Spinal cord (tissue), 10 donors: ENCODE measurements around the gene PI4KA. TPM values are rescaled to one million over a fixed set of nuclear protein-coding genes. Genes with fewer than 3 reads are reported as not detected.
"Not testable (repeated sequence)": the region's sequence is repeated elsewhere in the genome, so short reads cannot be mapped to it uniquely, and the experiment has no call there.

Experiments used
- DNase-seq, 6 donors: peaks; one replicate each; pipeline versions ENCODE4 v3.0.0 to v3.0.0-alpha.2; 2013 to 2015; ENCODE audit warnings: low spot score in 6 of 6, low read depth in 4 of 6
- H3K27ac ChIP-seq: one replicate; pipeline ENCODE4 v1.5.1; 2013; ENCODE audit warnings: low read depth, low read length, control low read depth
- H3K27me3 ChIP-seq: one replicate; pipeline ENCODE4 v1.6.1; 2013; ENCODE audit warnings: low read length; ENCODE audit not compliant: control insufficient read depth, insufficient read depth
- H3K36me3 ChIP-seq: one replicate; pipeline ENCODE4 v1.6.1; 2013; ENCODE audit warnings: low read length; ENCODE audit not compliant: control insufficient read depth, insufficient read depth
- H3K4me1 ChIP-seq: one replicate; pipeline ENCODE4 v1.6.1; 2013; ENCODE audit warnings: low read length; ENCODE audit not compliant: control insufficient read depth, insufficient read depth
- H3K4me3 ChIP-seq: one replicate; pipeline ENCODE4 v1.5.1; 2013; ENCODE audit warnings: low read depth, low read length, control low read depth
- H3K9me3 ChIP-seq: one replicate; pipeline ENCODE4 v1.6.1; 2013; ENCODE audit warnings: low read length; ENCODE audit not compliant: control insufficient read depth, insufficient read depth
- WGBS: methylation state at CpG from one replicate; pipeline ENCODE4 v1.1.5; 2013; ENCODE audit warnings: missing lambda C conversion rate; ENCODE audit not compliant: insufficient coverage; 5-methylcytosine and 5-hydroxymethylcytosine counted together
- polyA plus RNA-seq, 2 donors: library from polyadenylated mRNA; unstranded; fragments of 120-200 nt; gene quantifications; one replicate each; pipeline ENCODE4 v1.2.1, GENCODE V29; 2013; ENCODE audit not compliant: insufficient read length in 2 of 2
- total RNA-seq, 2 donors: library from RNA; depleted of rRNA in 1 of 2; stranded (reverse); fragments of 120-200 nt in 1 of 2; fragments of >200 nt in 1 of 2; gene quantifications; one replicate each; pipeline versions ENCODE4 v1.2.3 to v1.2.4, GENCODE V29; 2013 to 2014
- donor health status: healthy.

Gene PI4KA
- total and polyA plus RNA-seq, 4 donors, result 57.6 to 136 (median 89.5) TPM

GRCh38 chr22:20668226-20668625 lies 190.4 kb downstream of the PI4KA start:
- not testable (repeated sequence) for H3K9me3 ChIP-seq, H3K27ac ChIP-seq, DNase-seq, H3K4me3 ChIP-seq, H3K27me3 ChIP-seq, H3K36me3 ChIP-seq, H3K4me1 ChIP-seq
- 93% methylated on average over 20 of the region's 27 CpGs for WGBS

- not testable (repeated sequence) for H3K4me1 ChIP-seq, H3K4me3 ChIP-seq, DNase-seq, H3K27me3 ChIP-seq, H3K9me3 ChIP-seq, H3K27ac ChIP-seq, H3K36me3 ChIP-seq
- WGBS, result 100% methylated on average over 1 of the region's 27 CpGs
These were observed 191.1 kb downstream of the PI4KA start for GRCh38 chr22:20667548-20667947.

DNA sequence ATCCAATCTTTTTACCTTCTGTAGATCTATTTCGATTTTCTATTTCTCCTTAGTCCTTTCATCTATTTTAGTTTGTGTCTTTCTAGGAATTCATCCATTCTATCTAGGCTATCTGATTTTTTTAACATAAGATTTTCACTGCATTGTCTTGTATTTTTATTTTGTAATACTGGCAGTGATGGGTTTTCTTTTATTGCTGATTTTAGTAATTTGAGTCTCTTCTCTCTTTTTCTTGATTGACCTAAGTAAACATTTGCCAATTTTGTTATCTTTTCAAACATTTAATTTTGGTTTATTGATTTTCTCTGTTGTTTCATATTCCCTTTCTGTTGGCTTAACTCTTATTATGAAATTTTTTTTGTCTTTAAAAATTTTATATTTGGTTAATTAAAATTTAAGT lies 192.1 kb downstream of the PI4KA start:
- Histone ChIP-seq H3K27ac (no peak overlapping the region), H3K36me3 (no peaks in the 10 kb centered on the region), H3K4me1 (no peaks in the 10 kb centered on the region), H3K4me3 (no peak overlapping the region), H3K9me3 (no peaks in the 10 kb centered on the region), H3K27me3 (peaks cover under 1% of the 10 kb centered on the region)
- no peak for DNase-seq
- no CpG with 5 or more reads among the region's 1 CpG for WGBS

GRCh38 chr22:20664594-20664959 lies 194.0 kb downstream of the PI4KA start:
- H3K36me3 ChIP-seq, result no peaks in the 10 kb centered on the region
- no peak for DNase-seq
- no CpG with 5 or more reads among the region's 1 CpG for WGBS

GRCh38 chr22:20663941-20664593 lies 194.5 kb downstream of the PI4KA start:
- Histone ChIP-seq H3K4me1 (no peaks in the 10 kb centered on the region), H3K27me3 (no peaks in the 10 kb centered on the region), H3K27ac (no peak overlapping the region), H3K9me3 (no peaks in the 10 kb centered on the region), H3K4me3 (no peak overlapping the region), H3K36me3 (no peaks in the 10 kb centered on the region)
- 90% methylated on average over 7 of the region's 7 CpGs for WGBS
- no peak for DNase-seq

More at GRCh38 chr22:20664594-20664959, 194.0 kb downstream of the PI4KA start:
- no peaks in the 10 kb centered on the region for H3K27me3 ChIP-seq
- no peak overlapping the region for H3K27ac ChIP-seq
- no peaks in the 10 kb centered on the region for H3K4me1 ChIP-seq
- no peak overlapping the region for H3K4me3 ChIP-seq
- H3K9me3 ChIP-seq, result no peaks in the 10 kb centered on the region

- Histone ChIP-seq H3K36me3 (no peaks in the 10 kb centered on the region), H3K27me3 (no peaks in the 10 kb centered on the region), H3K27ac (no peak overlapping the region), H3K9me3 (no peaks in the 10 kb centered on the region), H3K4me1 (no peaks in the 10 kb centered on the region), H3K4me3 (no peak overlapping the region)
- no CpG with 5 or more reads among the region's 1 CpG for WGBS
- no peak for DNase-seq
These were observed 195.3 kb downstream of the PI4KA start for GRCh38 chr22:20663137-20663828.

GRCh38 chr22:20662524-20663036 lies 196.0 kb downstream of the PI4KA start:
- not testable (repeated sequence) for H3K36me3 ChIP-seq, H3K4me1 ChIP-seq, H3K27ac ChIP-seq, H3K9me3 ChIP-seq, H3K27me3 ChIP-seq, DNase-seq, H3K4me3 ChIP-seq
- 50% methylated on average over 2 of the region's 4 CpGs for WGBS

- H3K4me3 ChIP-seq, result no peak overlapping the region
- no peaks in the 10 kb centered on the region for H3K9me3 ChIP-seq
- no peaks in the 10 kb centered on the region for H3K4me1 ChIP-seq
- H3K36me3 ChIP-seq, result no peaks in the 10 kb centered on the region
- no peak overlapping the region for H3K27ac ChIP-seq
- no peak for DNase-seq
- H3K27me3 ChIP-seq, result peaks cover 2% of the 10 kb centered on the region
- no CpG with 5 or more reads among the region's 1 CpG for WGBS
These were observed 197.1 kb downstream of the PI4KA start for GRCh38 chr22:20661473-20661872.

GRCh38 chr22:20660441-20661054 lies 198.1 kb downstream of the PI4KA start:
- WGBS, result no CpG with 5 or more reads among the region's 6 CpGs
- H3K36me3 ChIP-seq, result no peaks in the 10 kb centered on the region

More at GRCh38 chr22:20660441-20661054, 198.1 kb downstream of the PI4KA start:
- Histone ChIP-seq H3K9me3 (no peaks in the 10 kb centered on the region), H3K27me3 (peaks cover 2% of the 10 kb centered on the region), H3K27ac (no peak overlapping the region), H3K4me3 (no peak overlapping the region), H3K4me1 (no peaks in the 10 kb centered on the region)
- no peak for DNase-seq
